ENCODE results near the gene ISCA1.
"Not testable (repeated sequence)": the region's sequence is repeated elsewhere in the genome, so short reads cannot be mapped to it uniquely, and the experiment has no call there.

ISCA1 gene

GRCh38 chr9:86282077-86282978, at the start of gene ISCA1:
Gene ISCA1 (minus strand): TSS chr9:86282538. CDS start chr9:86282458, 80 bp downstream.
- DNase-seq, result peak; percentile 87

GRCh38 chr9:86330186-86330585, 47.8 kb upstream of the ISCA1 start:
- no peak for DNase-seq

GRCh38 chr9:86329649-86330048, 47.3 kb upstream of the ISCA1 start:
- DNase-seq, result no peak

- no peak for DNase-seq
These were observed 45.8 kb upstream of the ISCA1 start for GRCh38 chr9:86328156-86328555.

GRCh38 chr9:86326536-86326935, 44.2 kb upstream of the ISCA1 start:
- no peak for DNase-seq

GRCh38 chr9:86324901-86325300, 42.6 kb upstream of the ISCA1 start:
- no peak for DNase-seq

GRCh38 chr9:86324308-86324707, 42.0 kb upstream of the ISCA1 start:
- no peak for DNase-seq

GRCh38 chr9:86322973-86323644, 40.8 kb upstream of the ISCA1 start:
- no peak for DNase-seq

GRCh38 chr9:86321373-86321772, 39.0 kb upstream of the ISCA1 start:
- DNase-seq, result no peak

GRCh38 chr9:86318187-86318586, 35.8 kb upstream of the ISCA1 start:
- no peak for DNase-seq

- DNase-seq, result no peak
These were observed 32.7 kb upstream of the ISCA1 start for GRCh38 chr9:86315078-86315477.

GRCh38 chr9:86312959-86313358, 30.6 kb upstream of the ISCA1 start:
- not testable (repeated sequence) for DNase-seq

GRCh38 chr9:86308687-86309086, 26.3 kb upstream of the ISCA1 start:
- no peak for DNase-seq

- DNase-seq, result no peak
These were observed 21.9 kb upstream of the ISCA1 start for GRCh38 chr9:86304236-86304730.

GRCh38 chr9:86303316-86303975, 21.1 kb upstream of the ISCA1 start:
- DNase-seq, result no peak

GRCh38 chr9:86301686-86302085, 19.3 kb upstream of the ISCA1 start:
- DNase-seq, result no peak

- DNase-seq, result no peak
These were observed 18.4 kb upstream of the ISCA1 start for GRCh38 chr9:86300701-86301100.

GRCh38 chr9:86298873-86299272, 16.5 kb upstream of the ISCA1 start:
- no peak for DNase-seq

GRCh38 chr9:86290341-86290740, 8.0 kb upstream of the ISCA1 start:
- not testable (repeated sequence) for DNase-seq

- no peak for DNase-seq
These were observed 6.3 kb upstream of the ISCA1 start for GRCh38 chr9:86288499-86289198.

GRCh38 chr9:86287013-86287412, 4.7 kb upstream of the ISCA1 start:
- no peak for DNase-seq

GRCh38 chr9:86286278-86286677, 3.9 kb upstream of the ISCA1 start:
- DNase-seq, result no peak

- no peak for DNase-seq
These were observed 2.9 kb upstream of the ISCA1 start for GRCh38 chr9:86285261-86285660.
